Activated CD4-positive, alpha-beta T cell treated with anti-CD3 and anti-CD28 coated beads, Interleukin-2, amount 50 U/mL, for 24 hours (primary cell): ENCODE results near the gene METTL15.
"Not testable (repeated sequence)": the region's sequence is repeated elsewhere in the genome, so short reads cannot be mapped to it uniquely, and the experiment has no call there.

ENCODE experiments used
- DNase-seq, 2 donors: peaks; one replicate each; pipeline ENCODE4 v3.0.0-alpha.2; 2020; ENCODE audit warnings: low read depth in 1 of 2, low spot score in 1 of 2

METTL15 gene

GRCh38 chr11:28107750-28108618 lies at the start of gene METTL15, which contains the start of gene KIF18A:
METTL15 (plus strand) TSS chr11:28108388; CDS start chr11:28113335, 4,947 bp downstream.
KIF18A (minus strand) TSS chr11:28108156; CDS start chr11:28097947, 10,209 bp downstream.
- DNase-seq = peak; percentile 91 to 95

GRCh38 chr11:28071305-28071704 lies 36.9 kb upstream of the METTL15 start:
- no peak for DNase-seq

- DNase-seq = no peak
Observed at GRCh38 chr11:28072321-28072720, 35.9 kb upstream of the METTL15 start.

GRCh38 chr11:28077521-28077920 lies 30.7 kb upstream of the METTL15 start:
- DNase-seq = no peak

- DNase-seq = no peak
Observed at GRCh38 chr11:28083118-28083517, 25.1 kb upstream of the METTL15 start.

GRCh38 chr11:28086569-28086968 lies 21.6 kb upstream of the METTL15 start:
- no peak for DNase-seq

- DNase-seq = not testable (repeated sequence)
Observed at GRCh38 chr11:28087192-28087591, 21.0 kb upstream of the METTL15 start.

GRCh38 chr11:28087693-28088092 lies 20.5 kb upstream of the METTL15 start:
- DNase-seq = not testable (repeated sequence)

GRCh38 chr11:28089378-28089777 lies 18.8 kb upstream of the METTL15 start:
- no peak for DNase-seq

GRCh38 chr11:28090052-28090749 lies 18.0 kb upstream of the METTL15 start:
- DNase-seq = no peak

GRCh38 chr11:28092786-28093185 lies 15.4 kb upstream of the METTL15 start:
- no peak for DNase-seq

- no peak for DNase-seq
Observed at GRCh38 chr11:28098257-28098656, 9.9 kb upstream of the METTL15 start.

GRCh38 chr11:28099715-28100114 lies 8.5 kb upstream of the METTL15 start:
- DNase-seq = no peak

- DNase-seq = no peak
Observed at GRCh38 chr11:28100665-28101064, 7.5 kb upstream of the METTL15 start.

- DNase-seq = not testable (repeated sequence)
Observed at GRCh38 chr11:28102300-28102699, 5.9 kb upstream of the METTL15 start.

- DNase-seq = no peak
Observed at GRCh38 chr11:28104425-28104824, 3.8 kb upstream of the METTL15 start.

- no peak for DNase-seq
Observed at GRCh38 chr11:28104984-28105383, 3.2 kb upstream of the METTL15 start.

GRCh38 chr11:28105869-28106268 lies 2.3 kb upstream of the METTL15 start:
- no peak for DNase-seq

- no peak for DNase-seq
Observed at GRCh38 chr11:28106353-28107043, 1.7 kb upstream of the METTL15 start.

- peak in 1 of 2 donors; percentile 1 for DNase-seq
Observed at GRCh38 chr11:28107191-28107749, 918 bp upstream of the METTL15 start.

- no peak for DNase-seq
Observed at GRCh38 chr11:28108958-28109357, 770 bp downstream of the METTL15 start.
